ENCODE measurements around the gene ARID1B.

The ARID1B gene

GRCh38 chr6:156899532-156900135 lies 122.5 kb downstream of the ARID1B start:
- FAIRE-seq: no peak
- no peak for DNase-seq (ENCODE audit: insufficient read length, low spot score)

- DNase-seq (ENCODE audit: insufficient read length, low spot score) (no peak), FAIRE-seq (no peak)
These were observed 123.1 kb downstream of the ARID1B start for GRCh38 chr6:156900292-156900691.

- no peak for FAIRE-seq
- DNase-seq (ENCODE audit: insufficient read length, low spot score): no peak
These were observed 124.3 kb downstream of the ARID1B start for GRCh38 chr6:156901309-156902019.

GRCh38 chr6:156902782-156903181 lies 125.6 kb downstream of the ARID1B start:
- FAIRE-seq (no peak), DNase-seq (ENCODE audit: insufficient read length, low spot score) (no peak)

GRCh38 chr6:156904176-156904967 lies 127.2 kb downstream of the ARID1B start:
- FAIRE-seq (no peak), DNase-seq (ENCODE audit: insufficient read length, low spot score) (no peak)

GRCh38 chr6:156905801-156906200 lies 128.6 kb downstream of the ARID1B start:
- FAIRE-seq (no peak), DNase-seq (ENCODE audit: insufficient read length, low spot score) (no peak)

- FAIRE-seq (no peak), DNase-seq (ENCODE audit: insufficient read length, low spot score) (no peak)
These were observed 129.3 kb downstream of the ARID1B start for GRCh38 chr6:156906451-156906850.

- FAIRE-seq: no peak
- DNase-seq (ENCODE audit: insufficient read length, low spot score): no peak
These were observed 132.2 kb downstream of the ARID1B start for GRCh38 chr6:156909212-156910010.

- FAIRE-seq (no peak), DNase-seq (ENCODE audit: insufficient read length, low spot score) (no peak)
These were observed 132.8 kb downstream of the ARID1B start for GRCh38 chr6:156910011-156910334.

GRCh38 chr6:156910938-156911337 lies 133.8 kb downstream of the ARID1B start:
- DNase-seq (ENCODE audit: insufficient read length, low spot score) (no peak), FAIRE-seq (no peak)

GRCh38 chr6:156911581-156911980 lies 134.4 kb downstream of the ARID1B start:
- no peak for DNase-seq (ENCODE audit: insufficient read length, low spot score)
- FAIRE-seq: no peak

- DNase-seq (ENCODE audit: insufficient read length, low spot score) (no peak), FAIRE-seq (no peak)
These were observed 135.3 kb downstream of the ARID1B start for GRCh38 chr6:156912431-156912830.

- DNase-seq (ENCODE audit: insufficient read length, low spot score): no peak
- FAIRE-seq: no peak
These were observed 137.0 kb downstream of the ARID1B start for GRCh38 chr6:156914181-156914580.

GRCh38 chr6:156916130-156916801 lies 139.1 kb downstream of the ARID1B start:
- no peak for FAIRE-seq
- no peak for DNase-seq (ENCODE audit: insufficient read length, low spot score)

- no peak for DNase-seq (ENCODE audit: insufficient read length, low spot score)
These were observed 140.0 kb downstream of the ARID1B start for GRCh38 chr6:156917213-156917612.

GRCh38 chr6:156918647-156919046 lies 141.5 kb downstream of the ARID1B start:
- FAIRE-seq (no peak), DNase-seq (ENCODE audit: insufficient read length, low spot score) (no peak)

More at GRCh38 chr6:156917213-156917612, 140.0 kb downstream of the ARID1B start:
- no peak for FAIRE-seq

- DNase-seq (ENCODE audit: insufficient read length, low spot score): no peak
- FAIRE-seq: no peak
These were observed 142.2 kb downstream of the ARID1B start for GRCh38 chr6:156919370-156919769.

GRCh38 chr6:156919814-156920369 lies 142.7 kb downstream of the ARID1B start:
- FAIRE-seq: no peak
- no peak for DNase-seq (ENCODE audit: insufficient read length, low spot score)

GRCh38 chr6:156924246-156924645 lies 147.1 kb downstream of the ARID1B start:
- FAIRE-seq (no peak), DNase-seq (ENCODE audit: insufficient read length, low spot score) (no peak)

GRCh38 chr6:156925026-156925425 lies 147.8 kb downstream of the ARID1B start:
- FAIRE-seq (no peak), DNase-seq (ENCODE audit: insufficient read length, low spot score) (no peak)
